PFSK-1 (cell line): Measurements from ENCODE around the gene PPA2.

Experiments used
- FOXP2 ChIP-seq: optimal IDR thresholded peaks from 2 replicates; pipeline ENCODE3; 2011; ENCODE audit warnings: borderline replicate concordance, control low read depth, inconsistent platforms; ENCODE audit not compliant: insufficient read depth; ENCODE audit errors: extremely low read length, extremely low read depth
- POLR2AphosphoS5 ChIP-seq: IDR thresholded peaks from 2 replicates; pipeline ENCODE4 v1.6.1; 2012; ENCODE audit warnings: low read depth, mild to moderate bottlenecking, control low read depth, low read length, moderate library complexity
- SIN3A ChIP-seq: IDR thresholded peaks from 2 replicates; pipeline ENCODE4 v1.6.1; 2012; ENCODE audit warnings: mild to moderate bottlenecking, low read length, moderate library complexity, borderline replicate concordance; ENCODE audit not compliant: insufficient read depth
- TAF1 ChIP-seq: IDR thresholded peaks from 2 replicates; pipeline ENCODE4 v1.6.1; 2012; ENCODE audit warnings: low read length, control low read depth, borderline replicate concordance; ENCODE audit not compliant: insufficient read depth
- TF ChIP-seq, protein P1 (sequence below), 2 experiments: IDR thresholded peaks; 2 replicates each; pipeline versions ENCODE4 v1.6.1 to v1.8.0; 2011 to 2012; ENCODE audit warnings: low read depth in 2 of 2, low read length in 2 of 2, control low read depth in 1 of 2, inconsistent platforms in 1 of 2, mild to moderate bottlenecking in 1 of 2, moderate library complexity in 1 of 2; ENCODE audit not compliant: insufficient read depth in 1 of 2

PPA2 gene

DNA sequence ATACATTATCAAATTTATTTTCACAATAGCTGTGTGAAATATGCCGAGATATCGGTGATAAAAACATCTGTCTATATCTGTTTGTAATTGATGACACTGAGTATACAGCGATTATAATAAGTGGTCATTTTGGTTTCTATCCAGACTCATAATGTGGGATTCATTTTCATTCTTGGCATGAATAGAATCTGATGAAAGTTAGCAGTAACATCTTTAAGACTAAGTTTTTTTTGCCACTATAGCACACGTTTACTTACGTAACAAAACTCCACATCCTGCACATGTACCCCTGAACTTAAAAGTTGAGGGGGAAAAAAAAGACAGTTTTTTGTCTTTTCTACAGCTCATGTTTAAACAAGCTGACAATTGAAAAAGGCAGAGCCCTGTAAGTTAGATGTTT, 86.4 kb downstream of the PPA2 start:
- TF ChIP-seq, protein P1, sequence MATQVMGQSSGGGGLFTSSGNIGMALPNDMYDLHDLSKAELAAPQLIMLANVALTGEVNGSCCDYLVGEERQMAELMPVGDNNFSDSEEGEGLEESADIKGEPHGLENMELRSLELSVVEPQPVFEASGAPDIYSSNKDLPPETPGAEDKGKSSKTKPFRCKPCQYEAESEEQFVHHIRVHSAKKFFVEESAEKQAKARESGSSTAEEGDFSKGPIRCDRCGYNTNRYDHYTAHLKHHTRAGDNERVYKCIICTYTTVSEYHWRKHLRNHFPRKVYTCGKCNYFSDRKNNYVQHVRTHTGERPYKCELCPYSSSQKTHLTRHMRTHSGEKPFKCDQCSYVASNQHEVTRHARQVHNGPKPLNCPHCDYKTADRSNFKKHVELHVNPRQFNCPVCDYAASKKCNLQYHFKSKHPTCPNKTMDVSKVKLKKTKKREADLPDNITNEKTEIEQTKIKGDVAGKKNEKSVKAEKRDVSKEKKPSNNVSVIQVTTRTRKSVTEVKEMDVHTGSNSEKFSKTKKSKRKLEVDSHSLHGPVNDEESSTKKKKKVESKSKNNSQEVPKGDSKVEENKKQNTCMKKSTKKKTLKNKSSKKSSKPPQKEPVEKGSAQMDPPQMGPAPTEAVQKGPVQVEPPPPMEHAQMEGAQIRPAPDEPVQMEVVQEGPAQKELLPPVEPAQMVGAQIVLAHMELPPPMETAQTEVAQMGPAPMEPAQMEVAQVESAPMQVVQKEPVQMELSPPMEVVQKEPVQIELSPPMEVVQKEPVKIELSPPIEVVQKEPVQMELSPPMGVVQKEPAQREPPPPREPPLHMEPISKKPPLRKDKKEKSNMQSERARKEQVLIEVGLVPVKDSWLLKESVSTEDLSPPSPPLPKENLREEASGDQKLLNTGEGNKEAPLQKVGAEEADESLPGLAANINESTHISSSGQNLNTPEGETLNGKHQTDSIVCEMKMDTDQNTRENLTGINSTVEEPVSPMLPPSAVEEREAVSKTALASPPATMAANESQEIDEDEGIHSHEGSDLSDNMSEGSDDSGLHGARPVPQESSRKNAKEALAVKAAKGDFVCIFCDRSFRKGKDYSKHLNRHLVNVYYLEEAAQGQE (IDR thresholded peaks at IDR 0.05; ENCODE audit: insufficient read depth in 1 of 2, low read depth in 2 of 2, low read length in 2 of 2) = no peak
- no peak for TF ChIP-seq SIN3A
- no peak for TF ChIP-seq TAF1
- no peak for TF ChIP-seq POLR2AphosphoS5
- TF ChIP-seq FOXP2 = no peak

DNA sequence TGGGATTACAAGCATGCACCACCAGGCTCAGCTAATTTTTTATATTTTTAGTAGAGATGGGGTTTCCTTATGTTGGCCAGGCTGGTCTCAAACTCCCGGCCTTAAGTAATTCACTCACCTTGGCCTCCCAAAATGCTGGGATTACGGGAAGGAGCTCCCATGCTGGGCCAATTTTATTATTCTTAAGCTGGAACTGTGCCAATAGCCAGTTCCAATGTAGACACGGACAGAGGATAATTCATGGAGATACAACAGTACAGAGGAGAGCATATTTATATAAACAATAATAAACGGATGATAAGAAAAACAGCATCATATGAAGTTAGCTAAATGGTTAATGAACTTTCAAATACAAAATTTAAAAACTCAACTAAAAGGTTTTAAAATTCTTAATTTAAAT, 87.8 kb downstream of the PPA2 start:
- TF ChIP-seq FOXP2 (no peak), SIN3A (no peak), POLR2AphosphoS5 (no peak), TAF1 (no peak)
- TF ChIP-seq, protein P1 (IDR thresholded peaks at IDR 0.05; ENCODE audit: insufficient read depth in 1 of 2, low read depth in 2 of 2, low read length in 2 of 2) = no peak

DNA sequence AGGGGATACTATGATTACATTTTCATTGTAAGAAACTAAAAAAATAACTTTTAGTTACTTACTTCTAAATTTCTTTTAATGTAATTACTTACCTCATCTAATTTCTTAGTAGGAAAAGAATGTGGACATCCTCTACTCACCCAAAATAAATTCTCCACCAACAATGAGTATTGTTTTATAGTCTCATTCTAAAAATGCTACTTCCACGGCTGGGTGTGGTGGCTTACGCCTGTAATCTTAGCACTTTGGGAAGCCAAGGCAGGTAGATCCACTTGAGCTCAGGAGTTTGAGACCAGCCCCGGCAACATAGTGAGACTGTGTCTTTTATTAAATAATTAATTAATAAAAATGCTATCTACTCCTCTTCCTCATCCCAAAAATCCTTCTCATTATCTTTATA, 99.8 kb downstream of the PPA2 start:
- TF ChIP-seq FOXP2 (no peak), TAF1 (no peak), SIN3A (no peak), POLR2AphosphoS5 (no peak)
- TF ChIP-seq, protein P1 (IDR thresholded peaks at IDR 0.05; ENCODE audit: insufficient read depth in 1 of 2, low read depth in 2 of 2, low read length in 2 of 2) = no peak

DNA sequence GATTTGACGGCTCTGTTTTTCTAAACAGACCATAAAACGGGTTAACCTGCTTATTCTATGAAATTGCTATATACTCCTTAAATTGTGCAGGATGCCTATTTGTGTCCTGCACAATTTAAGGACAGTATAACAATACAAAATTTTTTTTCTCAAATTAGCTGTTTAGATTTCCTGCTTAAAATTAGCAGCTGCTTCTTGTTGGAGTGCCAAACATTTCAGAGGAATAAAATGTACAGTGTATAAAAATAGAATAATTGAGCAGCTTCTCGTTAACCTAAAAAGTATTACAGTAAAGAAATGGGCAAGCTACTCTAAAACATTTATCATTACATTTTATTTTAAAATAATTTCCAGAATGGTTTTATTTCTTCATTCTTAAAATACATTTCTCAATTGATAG, 100.5 kb downstream of the PPA2 start:
- no peak for TF ChIP-seq TAF1
- TF ChIP-seq, protein P1 (IDR thresholded peaks at IDR 0.05; ENCODE audit: insufficient read depth in 1 of 2, low read depth in 2 of 2, low read length in 2 of 2) = no peak
- TF ChIP-seq POLR2AphosphoS5 = no peak
- no peak for TF ChIP-seq SIN3A
- TF ChIP-seq FOXP2 = no peak

DNA sequence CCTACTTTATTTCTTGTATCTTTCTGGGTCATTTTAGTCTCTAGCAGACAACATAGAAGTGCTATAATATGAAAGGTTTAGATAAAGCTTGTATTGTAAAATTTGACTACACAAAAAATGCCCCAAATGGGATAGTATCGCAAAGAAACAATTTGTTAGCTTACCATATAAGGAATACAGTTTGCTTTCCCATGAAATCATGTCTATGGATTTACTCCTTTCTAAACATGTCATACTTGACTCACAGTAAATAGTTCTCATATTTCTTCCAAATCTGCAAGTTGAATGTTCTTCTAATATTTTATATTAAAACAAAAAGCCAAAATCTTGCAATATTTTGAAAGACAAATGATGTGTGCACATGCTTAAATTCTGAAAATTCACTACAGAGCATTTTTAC, 103.9 kb downstream of the PPA2 start:
- TF ChIP-seq POLR2AphosphoS5 = no peak
- no peak for TF ChIP-seq TAF1
- no peak for TF ChIP-seq FOXP2
- TF ChIP-seq, protein P1 (IDR thresholded peaks at IDR 0.05; ENCODE audit: insufficient read depth in 1 of 2, low read depth in 2 of 2, low read length in 2 of 2) = no peak
- no peak for TF ChIP-seq SIN3A
